ENCODE data around the gene ABHD2.
"Not testable (repeated sequence)": the region's sequence is repeated elsewhere in the genome, so short reads cannot be mapped to it uniquely, and the experiment has no call there.

ABHD2 gene

DNA sequence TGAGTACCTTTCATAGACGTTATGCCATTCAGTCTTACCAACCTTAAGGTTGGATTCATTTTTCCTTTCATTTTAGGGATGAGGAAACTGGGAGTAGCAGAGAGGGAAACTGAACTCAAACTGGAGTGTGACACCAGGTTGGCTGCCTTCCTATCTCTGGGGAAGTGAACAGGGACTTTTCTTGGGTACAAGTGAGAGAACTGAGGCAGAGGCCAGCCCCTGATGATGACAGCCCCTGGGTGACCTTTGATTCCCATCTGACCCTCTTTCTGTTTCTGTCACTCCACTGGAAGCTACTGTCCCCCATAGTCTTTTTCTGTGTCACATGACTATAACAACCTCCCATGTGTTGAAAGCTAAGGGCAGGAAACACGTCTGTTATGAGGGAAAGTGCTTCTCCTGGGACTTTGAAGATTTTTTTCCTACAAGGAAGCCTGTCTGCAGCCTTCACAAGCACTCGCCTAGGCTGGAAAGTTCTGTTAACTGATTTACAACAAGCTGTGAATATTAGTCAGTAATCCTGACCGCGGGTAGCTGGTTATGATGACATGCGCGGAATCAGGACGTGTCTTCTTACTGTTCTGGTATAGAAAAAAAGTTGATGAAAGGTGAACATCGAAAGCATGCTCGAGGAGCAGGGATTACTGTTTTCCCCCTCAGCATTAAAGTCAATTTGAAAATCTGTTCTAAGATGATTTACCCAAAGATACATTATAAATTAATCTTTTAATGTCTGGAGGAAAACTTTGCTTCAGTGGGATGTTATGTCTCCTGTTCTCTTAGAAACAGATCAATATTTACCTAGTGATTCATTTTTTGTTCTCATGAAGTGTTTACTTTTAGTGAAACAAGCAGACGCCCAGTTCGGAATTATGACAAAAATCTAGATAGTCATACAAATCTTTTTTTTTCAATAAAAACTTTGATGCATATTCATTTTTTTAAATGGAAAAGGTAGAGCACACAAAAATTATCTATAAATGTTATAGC, 31.5 kb downstream of the ABHD2 start:
- no peak overlapping the region for H3K4me3 ChIP-seq (ENCODE audit: low read depth, low read length)
- no peak for TF ChIP-seq CTCF (IDR thresholded peaks at IDR 0.05; ENCODE audit: borderline replicate concordance, insufficient read depth, low read depth, low read length)

- H3K4me3 ChIP-seq (ENCODE audit: low read depth, low read length), result not testable (repeated sequence)
Observed at GRCh38 chr15:89120479-89121000, 32.3 kb downstream of the ABHD2 start.

GRCh38 chr15:89121414-89121813, 33.2 kb downstream of the ABHD2 start:
- no peak overlapping the region for H3K4me3 ChIP-seq (ENCODE audit: low read depth, low read length)
- no peak for TF ChIP-seq CTCF (IDR thresholded peaks at IDR 0.05; ENCODE audit: borderline replicate concordance, insufficient read depth, low read depth, low read length)

- H3K4me3 ChIP-seq (ENCODE audit: low read depth, low read length), result no peak overlapping the region
- no peak for TF ChIP-seq CTCF (IDR thresholded peaks at IDR 0.05; ENCODE audit: borderline replicate concordance, insufficient read depth, low read depth, low read length)
Observed at GRCh38 chr15:89122505-89123180, 34.4 kb downstream of the ABHD2 start.

GRCh38 chr15:89123181-89123525, 34.9 kb downstream of the ABHD2 start:
- no peak for TF ChIP-seq CTCF (IDR thresholded peaks at IDR 0.05; ENCODE audit: borderline replicate concordance, insufficient read depth, low read depth, low read length)
- no peak overlapping the region for H3K4me3 ChIP-seq (ENCODE audit: low read depth, low read length)

- TF ChIP-seq CTCF (IDR thresholded peaks at IDR 0.05; ENCODE audit: borderline replicate concordance, insufficient read depth, low read depth, low read length), result no peak
- no peak overlapping the region for H3K4me3 ChIP-seq (ENCODE audit: low read depth, low read length)
Observed at GRCh38 chr15:89125088-89125826, 37.0 kb downstream of the ABHD2 start.

- no peak for TF ChIP-seq CTCF (IDR thresholded peaks at IDR 0.05; ENCODE audit: borderline replicate concordance, insufficient read depth, low read depth, low read length)
- no peak overlapping the region for H3K4me3 ChIP-seq (ENCODE audit: low read depth, low read length)
Observed at GRCh38 chr15:89126009-89126408, 37.8 kb downstream of the ABHD2 start.

Data from GM12875 (cell line).